HepG2 (cell line): ENCODE data around the gene MEGF10.

Experiments
- ASH2L ChIP-seq: fragments of 300-600, 200-600 bp; sonication (generic); IDR thresholded peaks from 2 replicates; pipeline ENCODE4 v1.7.0; 2017; ENCODE audit warnings: low read depth, mild to moderate bottlenecking, moderate library complexity, mixed read lengths, low read length; ENCODE audit not compliant: insufficient read length
- CTCF ChIP-seq: sonication (generic); formaldehyde crosslinking; IDR thresholded peaks from 2 replicates; pipeline ENCODE4 v1.5.0; 2020; ENCODE audit warnings: mild to moderate bottlenecking, missing genetic modification reagents, moderate library complexity
- EHMT2 ChIP-seq: fragments of 200-600 bp; sonication (generic); IDR thresholded peaks from 2 replicates; pipeline ENCODE4 v1.7.0; 2017; ENCODE audit warnings: antibody characterized with exemption, low read depth, low read length, borderline replicate concordance
- ELF3 ChIP-seq: IDR thresholded peaks from 2 replicates; pipeline ENCODE4 v1.6.1; 2016; ENCODE audit warnings: missing genetic modification reagents, missing compliant biosample characterization
- HIVEP1 ChIP-seq: sonication (generic); formaldehyde crosslinking; IDR thresholded peaks from 2 replicates; pipeline ENCODE4 v1.4.0; 2020; ENCODE audit warnings: mild to moderate bottlenecking, missing genetic modification reagents
- IRF2 ChIP-seq: IDR thresholded peaks from 2 replicates; pipeline ENCODE4 v1.6.1; 2018; ENCODE audit warnings: missing genetic modification reagents, missing compliant biosample characterization
- KLF13 ChIP-seq: sonication (generic); formaldehyde crosslinking; IDR thresholded peaks from 2 replicates; pipeline ENCODE4 v1.4.0; 2020; ENCODE audit warnings: mild to moderate bottlenecking, missing genetic modification reagents
- MLX ChIP-seq: IDR thresholded peaks from 2 replicates; pipeline ENCODE4 v1.6.1; 2016
- PBX3 ChIP-seq: sonication (generic); formaldehyde crosslinking; IDR thresholded peaks from 2 replicates; pipeline ENCODE4 v1.8.1; 2023; ENCODE audit warnings: missing genetic modification reagents, inconsistent platforms, borderline replicate concordance
- POLR2A ChIP-seq, 2 experiments: IDR thresholded peaks; 2 replicates each; pipeline ENCODE4 v1.6.1; 2011; ENCODE audit warnings: low read depth in 2 of 2, low read length in 2 of 2, mild to moderate bottlenecking in 1 of 2, moderate library complexity in 1 of 2; ENCODE audit not compliant: insufficient read depth in 1 of 2
- SAFB2 ChIP-seq: sonication (generic); formaldehyde crosslinking; IDR thresholded peaks from 2 replicates; pipeline ENCODE4 v1.5.1; 2020; ENCODE audit warnings: missing genetic modification reagents, low read depth, mild to moderate bottlenecking, borderline replicate concordance
- ZNF235 ChIP-seq: sonication (generic); formaldehyde crosslinking; IDR thresholded peaks from 2 replicates; pipeline ENCODE4 v1.8.1; 2023; ENCODE audit warnings: mild to moderate bottlenecking, missing genetic modification reagents, borderline replicate concordance
- ZNF639 ChIP-seq: conservative IDR thresholded peaks from 2 replicates; pipeline ENCODE4 v1.6.1; 2018; ENCODE audit warnings: missing genetic modification reagents
- ZNF749 ChIP-seq: sonication (generic); formaldehyde crosslinking; IDR thresholded peaks from 2 replicates; pipeline ENCODE4 v1.8.0; 2022; ENCODE audit warnings: mild to moderate bottlenecking, missing genetic modification reagents, moderate library complexity, borderline replicate concordance

- TF ChIP-seq ZNF749 (no peak), HIVEP1 (CRISPR knock-in tag) (no peak), KLF13 (CRISPR knock-in tag) (no peak), ELF3 (CRISPR knock-in tag) (no peak), IRF2 (no peak), ASH2L (no peak), CTCF (no peak), SAFB2 (CRISPR knock-in tag) (no peak), ZNF639 (CRISPR knock-in tag) (no peak), POLR2A (IDR thresholded peaks at IDR 0.05; ENCODE audit: insufficient read depth in 1 of 2, low read depth in 2 of 2, low read length in 2 of 2) (no peak), MLX (CRISPR knock-in tag) (no peak), EHMT2 (no peak), PBX3 (CRISPR knock-in tag) (no peak), ZNF235 (no peak)
Measured at GRCh38 chr5:127298656-127299055, 8.1 kb downstream of the MEGF10 start.
